Neural progenitor cell (in vitro differentiated cells): Measurements from ENCODE around the gene MEF2B. TPM values are rescaled to one million over a fixed set of nuclear protein-coding genes. Genes with fewer than 3 reads are reported as not detected.

Experiments
- DNase-seq: peaks from one replicate; pipeline ENCODE4 v3.0.0-alpha.2; 2016; ENCODE audit warnings: low spot score
- H2AFZ ChIP-seq: fragments of 200-600 bp; sonication (generic); replicated peaks from 2 replicates; pipeline ENCODE4 v1.6.1; 2016; ENCODE audit warnings: antibody characterized with exemption
- H3F3A ChIP-seq: fragments of 200-600 bp; sonication (generic); 2 replicates; pipeline ENCODE4 v1.6.1; 2016; ENCODE audit warnings: antibody characterized with exemption, low read depth
- H3K27ac ChIP-seq: fragments of 200-600 bp; sonication (generic); 2 replicates; pipeline ENCODE4 v1.5.1; 2016; ENCODE audit warnings: mild to moderate bottlenecking
- H3K27me3 ChIP-seq: fragments of 200-600 bp; sonication (generic); 2 replicates; pipeline ENCODE4 v1.6.1; 2016; ENCODE audit warnings: mild to moderate bottlenecking, moderate library complexity
- H3K36me3 ChIP-seq: fragments of 200-600 bp; sonication (generic); 2 replicates; pipeline ENCODE4 v1.5.1; 2016
- H3K4me1 ChIP-seq: fragments of 200-600 bp; sonication (generic); 2 replicates; pipeline ENCODE4 v1.6.1; 2016; ENCODE audit warnings: mixed run types
- H3K4me2 ChIP-seq: fragments of 200-600 bp; sonication (generic); 2 replicates; pipeline ENCODE4 v1.6.1; 2016
- H3K4me3 ChIP-seq: fragments of 200-600 bp; sonication (generic); 2 replicates; pipeline ENCODE4 v1.5.1; 2016
- H3K79me2 ChIP-seq: fragments of 200-600 bp; sonication (generic); 2 replicates; pipeline ENCODE4 v1.6.1; 2016; ENCODE audit warnings: low read depth
- H3K9ac ChIP-seq: fragments of 200-600 bp; sonication (generic); 2 replicates; pipeline ENCODE4 v1.6.1; 2016
- H3K9me3 ChIP-seq: fragments of 200-600 bp; sonication (generic); 2 replicates; pipeline ENCODE4 v1.5.1; 2016; ENCODE audit warnings: low read depth
- H4K20me1 ChIP-seq: fragments of 200-600 bp; sonication (generic); 2 replicates; pipeline ENCODE4 v1.6.1; 2016; ENCODE audit warnings: low read depth
- H3K27ac Mint-ChIP-seq: 3 replicates; pipeline ENCODE4 v1.8.0; 2021; ENCODE audit warnings: mixed read lengths
- H3K27me3 Mint-ChIP-seq: 2 replicates; pipeline ENCODE4 v1.8.0; 2022; ENCODE audit warnings: low read depth, mild to moderate bottlenecking, inconsistent platforms, moderate library complexity, mixed read lengths; ENCODE audit not compliant: insufficient read depth
- H3K36me3 Mint-ChIP-seq: 3 replicates; pipeline ENCODE4 v1.8.0; 2021; ENCODE audit warnings: mixed read lengths
- H3K4me1 Mint-ChIP-seq: 3 replicates; pipeline ENCODE4 v1.8.0; 2021; ENCODE audit warnings: mixed read lengths
- H3K4me3 Mint-ChIP-seq: 3 replicates; pipeline ENCODE4 v1.8.0; 2021; ENCODE audit warnings: mild to moderate bottlenecking, moderate library complexity, mixed read lengths
- H3K9me3 Mint-ChIP-seq: 3 replicates; pipeline ENCODE4 v1.8.0; 2020; ENCODE audit warnings: mixed read lengths
- CTCF ChIP-seq: fragments of 200-600 bp; sonication (generic); IDR thresholded peaks from 2 replicates; pipeline ENCODE4 v1.5.1; 2017; ENCODE audit warnings: antibody characterized with exemption, mild to moderate bottlenecking
- EZH2 ChIP-seq: fragments of 200-600 bp; sonication (generic); IDR thresholded peaks from 2 replicates; pipeline ENCODE4 v1.6.1; 2017; ENCODE audit warnings: antibody characterized with exemption, mild to moderate bottlenecking, moderate library complexity
- EZH2phosphoT487 ChIP-seq: fragments of 200-600 bp; sonication (generic); IDR thresholded peaks from 2 replicates; pipeline ENCODE4 v1.6.1; 2017; ENCODE audit warnings: antibody characterized with exemption
- total RNA-seq: library from RNA; depleted of rRNA; stranded (reverse); fragments of >200 nt; gene quantifications from 2 replicates; pipeline ENCODE4 v1.2.3, GENCODE V29; 2015; ENCODE audit warnings: low replicate concordance

The MEF2B gene
- total RNA-seq, 1 donor from 2014 or later = not detected

- Histone ChIP-seq H3K4me2 (no peak overlapping the region), H3K9me3 (no peaks in the 10 kb centered on the region), H3K27ac (no peak overlapping the region), H4K20me1 (no peaks in the 10 kb centered on the region), H3K4me1 (no peaks in the 10 kb centered on the region), H3K9ac (no peak overlapping the region), H3K4me3 (no peak overlapping the region), H3F3A (no peaks in the 10 kb centered on the region), H3K27me3 (no peaks in the 10 kb centered on the region), H3K79me2 (no peaks in the 10 kb centered on the region), H3K36me3 (no peaks in the 10 kb centered on the region), H2AFZ (no peak overlapping the region)
- H3K27ac Mint-ChIP-seq = no peak overlapping the region
- H3K4me3 Mint-ChIP-seq = no peak overlapping the region
- no peak for DNase-seq
- peaks cover 5% of the 10 kb centered on the region for H3K9me3 Mint-ChIP-seq
- H3K4me1 Mint-ChIP-seq = peaks cover 5% of the 10 kb centered on the region
- H3K36me3 Mint-ChIP-seq = peaks cover 21% of the 10 kb centered on the region
- no peak for TF ChIP-seq EZH2
- TF ChIP-seq EZH2phosphoT487 = no peak
- no peak for TF ChIP-seq CTCF
- peaks cover 9% of the 10 kb centered on the region for H3K27me3 Mint-ChIP-seq
Measured at GRCh38 chr19:19131989-19132388, 38.1 kb downstream of the MEF2B start.

- H3K4me3 Mint-ChIP-seq = no peak overlapping the region
- no peaks in the 10 kb centered on the region for H3K9me3 ChIP-seq
- no peaks in the 10 kb centered on the region for H3K4me1 ChIP-seq
- peaks cover 5% of the 10 kb centered on the region for H3K36me3 ChIP-seq
- H3K4me3 ChIP-seq = no peak overlapping the region
- no peaks in the 10 kb centered on the region for H3K79me2 ChIP-seq
- H3K27me3 ChIP-seq = no peaks in the 10 kb centered on the region
- H3K27ac Mint-ChIP-seq = no peak overlapping the region
- peaks cover 11% of the 10 kb centered on the region for H3K9me3 Mint-ChIP-seq
- no peaks in the 10 kb centered on the region for H4K20me1 ChIP-seq
- H3K27me3 Mint-ChIP-seq = no peaks in the 10 kb centered on the region
- no peak overlapping the region for H3K27ac ChIP-seq
- no peak overlapping the region for H3K9ac ChIP-seq
- H3K4me2 ChIP-seq = no peak overlapping the region
- H3K4me1 Mint-ChIP-seq = no peaks in the 10 kb centered on the region
- H3K36me3 Mint-ChIP-seq = peaks cover 34% of the 10 kb centered on the region
- DNase-seq = no peak
- TF ChIP-seq EZH2phosphoT487 (no peak), EZH2 (no peak), CTCF (no peak)
- H2AFZ ChIP-seq = no peak overlapping the region
- no peaks in the 10 kb centered on the region for H3F3A ChIP-seq
Measured at GRCh38 chr19:19126102-19126501, 44.0 kb downstream of the MEF2B start.

DNA sequence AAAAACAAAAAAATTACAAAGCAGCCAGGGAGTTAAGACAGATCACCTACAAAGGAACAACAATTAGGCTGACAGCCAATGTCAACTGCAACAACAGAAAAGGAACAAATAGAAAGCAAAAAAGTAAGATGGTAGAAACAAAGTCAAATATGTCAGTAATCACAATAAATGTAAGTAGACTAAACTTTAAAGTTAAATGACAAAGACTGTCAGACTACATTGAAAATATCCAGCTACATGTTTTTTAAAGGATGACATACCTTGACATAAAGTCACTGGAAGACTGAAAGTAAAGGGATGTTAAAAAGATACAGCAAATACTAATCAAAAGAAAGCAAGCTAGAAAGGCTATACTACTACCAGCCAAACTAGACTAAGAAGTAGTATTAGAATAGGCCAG, 46.7 kb downstream of the MEF2B start:
- H3K4me3 ChIP-seq = no peak overlapping the region

More for the DNA sequence above, 46.7 kb downstream of the MEF2B start:
- no peak for TF ChIP-seq EZH2phosphoT487
- TF ChIP-seq CTCF = no peak
- TF ChIP-seq EZH2 = no peak
- Histone ChIP-seq H3K27me3 (no peaks in the 10 kb centered on the region), H3K9me3 (no peaks in the 10 kb centered on the region), H3K9ac (no peak overlapping the region), H3K27ac (no peak overlapping the region), H3F3A (peaks cover 7% of the 10 kb centered on the region), H3K4me1 (peaks cover 5% of the 10 kb centered on the region), H3K36me3 (peaks cover 5% of the 10 kb centered on the region), H3K4me2 (no peak overlapping the region), H4K20me1 (no peaks in the 10 kb centered on the region), H2AFZ (no peak overlapping the region), H3K79me2 (no peaks in the 10 kb centered on the region)
- Mint-ChIP-seq H3K4me1 (no peaks in the 10 kb centered on the region), H3K36me3 (peaks cover 27% of the 10 kb centered on the region), H3K9me3 (peaks cover 9% of the 10 kb centered on the region), H3K4me3 (no peak overlapping the region), H3K27me3 (peaks cover 2% of the 10 kb centered on the region), H3K27ac (no peak overlapping the region)
- no peak for DNase-seq
